HG02981 (cell line): ENCODE data around the gene MOXD1.
A peak's percentile ranks its signal among the peaks of the same experiment; 100 is the strongest.
"Not testable (repeated sequence)": the region's sequence is repeated elsewhere in the genome, so short reads cannot be mapped to it uniquely, and the experiment has no call there.

ENCODE experiments used
- ATAC-seq: cut with Tn5 transposase; IDR thresholded peaks from one replicate; pipeline ENCODE4 v1.9.1; 2021; ENCODE audit warnings: mild to moderate bottlenecking, moderate library complexity; ENCODE audit not compliant: unreplicated experiment

The MOXD1 gene

GRCh38 chr6:132285004-132285780 is 116.1 kb downstream of the MOXD1 start:
- ATAC-seq, result no peak

GRCh38 chr6:132282696-132283095 is 118.6 kb downstream of the MOXD1 start:
- no peak for ATAC-seq

- no peak for ATAC-seq
Measured at GRCh38 chr6:132280436-132280835, 120.8 kb downstream of the MOXD1 start.

GRCh38 chr6:132279592-132280139 is 121.6 kb downstream of the MOXD1 start:
- ATAC-seq, result peak; percentile 89

GRCh38 chr6:132275066-132275970 is 126.0 kb downstream of the MOXD1 start:
- ATAC-seq, result no peak

GRCh38 chr6:132272776-132273175 is 128.5 kb downstream of the MOXD1 start:
- no peak for ATAC-seq

- ATAC-seq, result no peak
Measured at GRCh38 chr6:132270726-132271402, 130.4 kb downstream of the MOXD1 start.

GRCh38 chr6:132268666-132269065 is 132.6 kb downstream of the MOXD1 start:
- ATAC-seq, result not testable (repeated sequence)

GRCh38 chr6:132268209-132268608 is 133.1 kb downstream of the MOXD1 start:
- no peak for ATAC-seq

GRCh38 chr6:132265451-132266097 is 135.7 kb downstream of the MOXD1 start:
- no peak for ATAC-seq

GRCh38 chr6:132264021-132264500 is 137.2 kb downstream of the MOXD1 start:
- no peak for ATAC-seq

GRCh38 chr6:132261354-132261753 is 139.9 kb downstream of the MOXD1 start:
- ATAC-seq, result no peak

GRCh38 chr6:132259070-132259469 is 142.2 kb downstream of the MOXD1 start:
- ATAC-seq, result no peak

GRCh38 chr6:132257561-132257960 is 143.7 kb downstream of the MOXD1 start:
- ATAC-seq, result no peak

GRCh38 chr6:132256457-132256856 is 144.8 kb downstream of the MOXD1 start:
- ATAC-seq, result no peak

GRCh38 chr6:132253906-132254305 is 147.4 kb downstream of the MOXD1 start:
- no peak for ATAC-seq

- no peak for ATAC-seq
Measured at GRCh38 chr6:132253211-132253610, 148.1 kb downstream of the MOXD1 start.

GRCh38 chr6:132252113-132252512 is 149.2 kb downstream of the MOXD1 start:
- ATAC-seq, result no peak

GRCh38 chr6:132251711-132252110 is 149.6 kb downstream of the MOXD1 start:
- no peak for ATAC-seq

- ATAC-seq, result no peak
Measured at GRCh38 chr6:132247381-132248159, 153.7 kb downstream of the MOXD1 start.
